SK-N-DZ (cell line): ENCODE results near the gene SLC2A2.

ENCODE experiments used
- small RNA-seq, 2 experiments: library from RNA; depleted of rRNA; stranded (forward); fragments of <200 nt; gene quantifications; one replicate each; pipeline ENCODE3, GENCODE V24; 2014

Gene SLC2A2

Small RNA genes lying within 50 kb of the gene (small RNA-seq; reads per million reads assigned to genes)
- 0.08 to 0.35 reads per million in 2 experiments for gene RNU1-70P
